Heart left ventricle (tissue), 13 donors: Measurements from ENCODE around the gene OR4K13.

Experiments
- POLR2A ChIP-seq, 2 donors: fragments of 450-650 bp; IDR thresholded peaks; one replicate each; pipeline ENCODE4 v1.6.1; 2017; ENCODE audit warnings: antibody characterized with exemption in 2 of 2, mild to moderate bottlenecking in 2 of 2, moderate library complexity in 2 of 2
- TF ChIP-seq, protein P1 (sequence below), 12 donors: fragments of 200-600 bp; sonication (generic) in 4 of 12; IDR thresholded peaks; one replicate each; pipeline versions ENCODE4 v1.5.0 to v1.8.0; 2018 to 2022; ENCODE audit warnings: antibody characterized with exemption in 12 of 12, mild to moderate bottlenecking in 5 of 12
- donor health status: ischemic (EF 13 %, LVEDD 7.1; RV severe dilation, severe dysfunction).
- donor health status: DM: no; HTN: yes; CAD: no.
- donor health status: DM: no; HTN: no; CAD: no.
- donor health status: ischemic (EF 25% LVEDD 6.9; RV normal size, moderate dysfunction).
- donor health status: ischemic (EF 25% LVEDD 5.7; RV mildly dilated, moderate dysfunction).
- donor health status: ischemic (EF 35%, LVEDD 5.7; RV mildly dilated, moderate dysfunction).
- donor health status: nonischemic (EF 11% LVEDD 7.7; RV severe dilation, severe dysfunction).
- donor health status: DM: yes; HTN: yes; CAD: no.
- donor health status: PGD.
- donor health status: ischemic (EF 29% LVEDD 5.4; RV normal size, mild dysfunction).
- donor health status: nonischemic (EF 23%, LVEDD 6.1; RV moderate dilation, normal function).

DNA sequence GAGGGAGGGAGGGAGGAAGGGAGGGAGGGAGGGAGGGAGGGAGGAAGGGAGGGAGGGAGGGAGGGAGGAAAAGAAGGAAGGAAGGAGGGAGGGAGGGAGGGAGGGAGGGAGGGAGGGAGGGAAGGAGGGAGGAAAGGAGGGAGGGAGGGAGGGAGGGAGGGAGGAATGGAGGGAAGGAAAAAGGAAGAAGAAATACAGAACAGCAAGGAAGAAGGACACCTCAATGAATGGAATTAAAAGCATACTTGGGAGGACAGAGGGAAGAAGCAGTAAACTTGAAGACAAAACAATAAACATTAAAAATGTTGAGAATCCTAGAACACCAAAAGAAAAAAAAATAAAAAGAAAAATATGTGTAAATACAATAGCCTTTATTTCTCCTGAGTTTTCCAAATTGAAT, 27.7 kb downstream of the OR4K13 start:
- no peak for TF ChIP-seq POLR2A (IDR thresholded peaks at IDR 0.05)
- TF ChIP-seq, protein P1, sequence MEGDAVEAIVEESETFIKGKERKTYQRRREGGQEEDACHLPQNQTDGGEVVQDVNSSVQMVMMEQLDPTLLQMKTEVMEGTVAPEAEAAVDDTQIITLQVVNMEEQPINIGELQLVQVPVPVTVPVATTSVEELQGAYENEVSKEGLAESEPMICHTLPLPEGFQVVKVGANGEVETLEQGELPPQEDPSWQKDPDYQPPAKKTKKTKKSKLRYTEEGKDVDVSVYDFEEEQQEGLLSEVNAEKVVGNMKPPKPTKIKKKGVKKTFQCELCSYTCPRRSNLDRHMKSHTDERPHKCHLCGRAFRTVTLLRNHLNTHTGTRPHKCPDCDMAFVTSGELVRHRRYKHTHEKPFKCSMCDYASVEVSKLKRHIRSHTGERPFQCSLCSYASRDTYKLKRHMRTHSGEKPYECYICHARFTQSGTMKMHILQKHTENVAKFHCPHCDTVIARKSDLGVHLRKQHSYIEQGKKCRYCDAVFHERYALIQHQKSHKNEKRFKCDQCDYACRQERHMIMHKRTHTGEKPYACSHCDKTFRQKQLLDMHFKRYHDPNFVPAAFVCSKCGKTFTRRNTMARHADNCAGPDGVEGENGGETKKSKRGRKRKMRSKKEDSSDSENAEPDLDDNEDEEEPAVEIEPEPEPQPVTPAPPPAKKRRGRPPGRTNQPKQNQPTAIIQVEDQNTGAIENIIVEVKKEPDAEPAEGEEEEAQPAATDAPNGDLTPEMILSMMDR (IDR thresholded peaks at IDR 0.05) = no peak
